ENCODE results near the gene GPR82.
"Not testable (repeated sequence)": the region's sequence is repeated elsewhere in the genome, so short reads cannot be mapped to it uniquely, and the experiment has no call there.

GPR82 gene

GRCh38 chrX:41723826-41724225 is at the start of gene GPR82:
TSS of gene GPR82 (plus strand) at chrX:41724181. CDS start at chrX:41727027, 2,846 bp downstream.
- no peak for DNase-seq (ENCODE audit: low spot score)

GRCh38 chrX:41676361-41676760 is 47.6 kb upstream of the GPR82 start:
- DNase-seq (ENCODE audit: low spot score): not testable (repeated sequence)

- no peak for DNase-seq (ENCODE audit: low spot score)
These were observed 46.6 kb upstream of the GPR82 start for GRCh38 chrX:41677183-41678060.

DNA sequence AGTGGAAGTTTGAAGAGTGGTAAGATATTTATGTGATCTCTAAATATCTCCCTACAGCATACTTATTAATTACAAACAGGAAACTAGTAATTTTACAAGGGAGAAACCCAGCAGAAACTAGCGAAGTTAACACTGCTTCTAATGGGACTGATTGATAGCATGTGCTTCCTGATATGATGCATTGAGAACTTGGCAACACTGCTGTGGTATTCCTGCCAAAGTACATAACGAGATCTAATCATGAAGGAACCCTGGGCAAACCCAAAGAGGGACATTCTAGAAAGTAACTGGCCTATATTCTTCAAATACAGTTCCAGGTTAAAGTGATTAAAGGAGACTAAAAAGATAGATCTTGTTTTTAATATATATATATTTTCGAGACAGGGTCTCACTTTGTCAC is 39.8 kb upstream of the GPR82 start:
- no peak for DNase-seq (ENCODE audit: low spot score)

- DNase-seq (ENCODE audit: low spot score): no peak
These were observed 39.0 kb upstream of the GPR82 start for GRCh38 chrX:41684940-41685339.

DNA sequence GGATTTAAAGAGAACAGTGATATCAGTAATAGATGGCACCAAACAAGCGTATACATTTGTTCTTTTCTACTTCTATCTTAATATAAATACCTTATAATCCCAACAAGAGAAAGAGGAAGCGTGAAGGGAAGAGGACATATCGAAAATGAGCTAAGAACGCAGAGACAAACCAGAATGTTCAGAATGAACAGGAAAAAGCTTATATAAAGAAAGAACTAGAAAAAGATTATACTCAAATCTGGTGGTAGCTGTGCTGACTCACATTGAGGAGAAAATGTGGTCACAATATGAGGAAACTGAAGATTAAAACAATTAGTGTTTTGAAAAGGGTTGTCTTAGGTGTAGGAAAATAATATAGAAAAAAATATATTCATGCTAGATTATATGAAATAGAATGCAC is 37.2 kb upstream of the GPR82 start:
- DNase-seq (ENCODE audit: low spot score): no peak

DNA sequence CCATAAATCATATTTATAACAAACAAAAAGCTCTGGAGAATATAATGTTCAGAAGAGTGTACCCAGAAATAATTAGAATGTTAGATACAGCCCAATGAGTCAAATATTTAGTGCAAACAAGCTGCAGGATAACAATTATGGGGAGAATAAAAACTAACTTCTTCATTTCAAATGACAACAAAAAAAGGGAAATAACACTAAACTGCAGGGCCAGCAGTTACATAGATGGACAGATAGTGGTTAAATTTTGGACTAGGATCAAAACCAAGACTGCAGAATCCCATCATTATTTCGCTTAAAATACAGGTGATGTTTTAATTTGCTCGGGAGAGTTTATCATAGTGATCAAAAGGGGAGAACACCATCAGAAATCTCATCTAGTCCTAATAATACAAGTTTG is 35.8 kb upstream of the GPR82 start:
- DNase-seq (ENCODE audit: low spot score): peak; percentile 23

- DNase-seq (ENCODE audit: low spot score): peak; percentile 41
These were observed 35.1 kb upstream of the GPR82 start, which contains the start of gene GPR34 for GRCh38 chrX:41688835-41689234. TSS of gene GPR34 (plus strand) at chrX:41688973. CDS start at chrX:41695634, 6,661 bp downstream.

- DNase-seq (ENCODE audit: low spot score): no peak
These were observed 34.3 kb upstream of the GPR82 start for GRCh38 chrX:41689711-41690110.

DNA sequence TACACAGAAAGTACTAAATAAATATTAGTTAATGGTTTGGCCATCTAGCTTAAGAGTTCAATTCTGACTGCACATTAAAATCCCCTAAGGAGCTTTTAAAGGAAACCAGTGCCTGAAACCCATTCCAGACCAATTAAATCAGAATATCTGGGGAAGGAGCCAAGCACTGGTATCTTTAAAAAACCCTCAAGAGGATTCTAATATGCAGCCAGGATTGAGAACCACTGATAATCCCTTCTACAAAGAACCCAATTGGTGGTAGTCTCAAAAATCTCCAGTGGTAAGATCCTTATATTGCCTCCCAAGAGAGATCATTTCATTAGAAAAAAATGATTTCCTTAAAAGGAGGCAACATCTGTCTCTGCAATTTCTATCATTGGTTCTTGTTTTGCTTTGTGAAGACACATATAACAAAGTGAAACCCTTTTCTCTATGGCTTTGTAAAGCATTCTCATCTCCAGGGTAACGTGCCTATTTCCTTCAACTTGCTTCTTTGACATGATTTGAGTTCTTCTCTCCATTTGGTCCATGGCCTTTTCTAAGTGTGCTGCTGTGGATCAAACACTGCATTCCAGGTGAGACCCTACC is 31.7 kb upstream of the GPR82 start:
- DNase-seq (ENCODE audit: low spot score): no peak

GRCh38 chrX:41693024-41693423 is 31.0 kb upstream of the GPR82 start:
- no peak for DNase-seq (ENCODE audit: low spot score)

GRCh38 chrX:41695426-41695825 is 28.6 kb upstream of the GPR82 start:
- no peak for DNase-seq (ENCODE audit: low spot score)

- no peak for DNase-seq (ENCODE audit: low spot score)
These were observed 20.4 kb upstream of the GPR82 start for GRCh38 chrX:41703574-41704029.

GRCh38 chrX:41705042-41705441 is 18.9 kb upstream of the GPR82 start:
- DNase-seq (ENCODE audit: low spot score): no peak

DNA sequence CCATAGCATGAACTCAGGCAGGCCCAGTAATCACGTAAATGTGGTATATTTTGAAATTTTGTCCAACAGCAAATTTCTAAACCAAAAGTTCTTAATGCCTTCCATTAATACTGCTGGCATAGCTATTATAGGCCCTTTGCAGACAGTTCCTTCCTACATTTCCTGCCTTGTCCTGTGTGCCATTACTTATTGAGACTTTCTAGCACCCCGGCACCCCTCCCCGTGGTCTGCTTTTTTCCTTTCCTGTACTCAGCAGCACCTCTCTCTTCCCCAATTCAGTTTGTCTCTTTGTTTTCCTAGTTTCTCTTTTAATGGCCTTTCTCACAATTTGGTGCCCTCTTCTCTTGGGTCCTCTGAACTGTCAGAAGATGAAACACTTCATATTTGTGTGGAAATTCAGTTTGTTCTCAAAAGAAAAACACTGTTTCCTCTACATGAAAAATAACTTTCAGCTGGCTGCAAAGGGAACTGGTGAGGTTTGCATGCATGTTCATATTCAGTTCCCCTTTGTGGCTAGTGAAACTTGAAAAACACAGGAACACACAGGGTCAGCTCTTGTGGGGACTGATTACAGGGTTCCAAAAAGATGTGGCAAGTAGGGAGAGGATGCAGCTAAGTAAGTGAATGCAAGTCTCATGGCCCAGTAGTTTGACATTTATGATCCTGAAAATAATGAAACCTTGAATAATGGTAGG is 18.2 kb upstream of the GPR82 start:
- peak; percentile 53 for DNase-seq (ENCODE audit: low spot score)

DNA sequence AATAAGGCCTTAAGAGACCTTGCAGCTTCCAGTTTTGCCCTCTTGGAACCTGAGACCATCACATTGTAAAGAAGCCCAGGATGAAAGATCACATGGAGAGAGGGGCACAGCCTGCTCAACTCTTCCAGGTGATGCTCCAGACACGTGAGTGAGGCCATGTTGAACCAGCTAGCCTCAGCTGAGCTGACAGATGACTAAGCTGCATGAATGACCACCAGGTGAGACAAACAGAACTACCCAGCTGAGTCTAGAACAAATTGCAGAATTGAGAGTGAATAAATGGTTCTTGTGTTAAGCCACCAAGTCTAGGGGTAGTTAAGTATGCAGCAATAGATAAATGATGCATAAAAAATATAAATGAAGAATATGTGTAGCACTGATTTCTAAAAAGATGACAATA is 16.8 kb upstream of the GPR82 start:
- no peak for DNase-seq (ENCODE audit: low spot score)

GRCh38 chrX:41708486-41708885 is 15.5 kb upstream of the GPR82 start:
- no peak for DNase-seq (ENCODE audit: low spot score)

DNA sequence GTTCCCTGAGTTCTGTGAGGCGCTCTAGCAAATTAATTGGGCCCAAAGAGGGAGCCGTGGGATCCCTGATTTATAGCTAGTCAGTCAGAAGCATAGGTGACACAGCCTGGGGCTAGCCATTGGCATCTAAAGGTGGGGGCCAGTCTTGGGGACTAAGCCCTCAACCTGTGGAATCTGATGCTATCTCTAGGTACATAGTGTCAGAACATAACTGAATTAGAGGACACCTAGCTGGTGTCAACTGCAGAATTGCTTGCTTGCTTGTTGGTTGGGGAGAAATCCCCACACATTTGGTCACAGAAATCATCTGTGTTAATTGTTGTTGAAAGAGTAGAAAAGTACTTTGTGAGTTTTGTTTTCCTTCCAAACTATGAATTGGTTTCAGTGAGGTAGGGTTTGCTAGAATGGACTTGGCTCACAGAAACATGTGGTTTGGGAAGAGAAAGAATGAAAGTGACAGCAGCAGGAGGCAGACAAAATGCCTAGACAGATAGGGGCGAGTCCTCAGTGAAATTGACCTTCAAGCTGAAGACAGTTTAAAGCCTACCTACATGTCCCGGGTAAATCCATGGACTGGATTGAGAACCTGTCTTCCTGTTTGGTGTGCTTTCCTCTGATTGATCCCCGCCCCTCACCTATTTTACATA is 12.8 kb upstream of the GPR82 start:
- DNase-seq (ENCODE audit: low spot score): no peak

GRCh38 chrX:41716222-41716621 is 7.8 kb upstream of the GPR82 start:
- DNase-seq (ENCODE audit: low spot score): no peak

- no peak for DNase-seq (ENCODE audit: low spot score)
These were observed 7.1 kb upstream of the GPR82 start for GRCh38 chrX:41716767-41717473.

DNA sequence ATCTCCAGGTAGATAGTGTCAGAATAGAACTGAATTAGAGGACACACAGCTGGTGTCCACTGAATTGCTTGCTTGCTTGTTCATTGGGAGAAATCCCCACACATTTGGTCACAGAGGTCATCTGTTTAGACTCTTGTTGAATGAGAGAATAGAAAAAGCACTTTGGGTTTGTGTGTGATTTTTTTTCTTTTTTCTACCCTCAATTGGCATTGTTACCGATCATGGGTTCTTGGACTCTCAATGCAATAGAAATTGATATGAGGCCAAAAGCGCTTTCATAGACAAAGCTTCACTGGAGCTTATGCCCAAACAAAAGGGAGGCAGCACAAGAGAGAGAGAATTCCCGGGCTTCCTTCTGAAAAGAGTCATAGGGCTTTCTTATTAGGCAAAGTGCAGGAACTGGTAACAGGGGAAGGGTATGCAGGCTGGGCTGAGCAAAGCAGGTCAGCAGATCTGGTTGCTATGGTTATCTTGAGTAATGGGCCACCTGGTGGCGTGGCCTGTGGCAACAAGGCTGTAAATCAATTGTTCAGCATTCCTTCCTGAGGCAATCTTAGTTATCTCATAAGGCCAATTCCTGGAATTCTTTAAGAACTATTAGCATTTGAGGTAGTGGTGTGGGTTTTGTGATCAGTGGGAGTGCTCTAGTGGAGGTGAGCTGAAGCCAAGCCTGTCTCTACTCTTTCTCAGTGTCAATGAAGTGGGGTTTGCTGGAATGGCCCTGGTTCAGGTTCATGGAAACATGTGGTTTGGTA is 5.3 kb upstream of the GPR82 start:
- DNase-seq (ENCODE audit: low spot score): peak; percentile 83

Measured in pons (tissue), 1 donor.